Measurements from ENCODE around the gene MVB12B.
"Not testable (repeated sequence)": the region's sequence is repeated elsewhere in the genome, so short reads cannot be mapped to it uniquely, and the experiment has no call there.

The MVB12B gene

DNA sequence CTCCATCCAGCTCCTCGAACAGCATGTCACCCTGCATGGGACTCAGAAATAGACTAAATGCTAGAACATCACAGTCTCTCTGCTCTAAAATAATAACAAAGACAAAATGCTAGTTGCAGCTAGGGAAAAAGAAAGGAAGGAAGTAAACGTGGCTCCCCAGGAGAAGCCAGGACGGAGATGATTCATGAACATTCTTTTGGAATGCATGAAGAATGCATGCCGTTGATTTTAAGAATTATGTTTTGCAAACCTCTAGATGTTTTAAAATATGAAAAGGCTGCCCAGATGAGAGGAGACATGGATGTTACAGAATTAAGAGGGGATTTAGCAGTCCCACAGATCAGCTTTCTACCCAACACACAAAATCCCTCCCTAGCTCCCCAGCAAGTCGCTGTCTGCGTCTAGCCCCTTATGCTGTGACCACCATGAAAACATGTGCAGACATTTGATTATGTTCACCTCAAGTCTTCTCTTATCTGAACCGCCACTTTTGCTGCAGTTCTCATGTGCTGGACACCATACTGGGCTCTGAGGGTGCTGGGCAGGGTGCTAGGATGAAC lies 147.7 kb downstream of the MVB12B start:
- no peak for DNase-seq (ENCODE audit: low spot score)

DNA sequence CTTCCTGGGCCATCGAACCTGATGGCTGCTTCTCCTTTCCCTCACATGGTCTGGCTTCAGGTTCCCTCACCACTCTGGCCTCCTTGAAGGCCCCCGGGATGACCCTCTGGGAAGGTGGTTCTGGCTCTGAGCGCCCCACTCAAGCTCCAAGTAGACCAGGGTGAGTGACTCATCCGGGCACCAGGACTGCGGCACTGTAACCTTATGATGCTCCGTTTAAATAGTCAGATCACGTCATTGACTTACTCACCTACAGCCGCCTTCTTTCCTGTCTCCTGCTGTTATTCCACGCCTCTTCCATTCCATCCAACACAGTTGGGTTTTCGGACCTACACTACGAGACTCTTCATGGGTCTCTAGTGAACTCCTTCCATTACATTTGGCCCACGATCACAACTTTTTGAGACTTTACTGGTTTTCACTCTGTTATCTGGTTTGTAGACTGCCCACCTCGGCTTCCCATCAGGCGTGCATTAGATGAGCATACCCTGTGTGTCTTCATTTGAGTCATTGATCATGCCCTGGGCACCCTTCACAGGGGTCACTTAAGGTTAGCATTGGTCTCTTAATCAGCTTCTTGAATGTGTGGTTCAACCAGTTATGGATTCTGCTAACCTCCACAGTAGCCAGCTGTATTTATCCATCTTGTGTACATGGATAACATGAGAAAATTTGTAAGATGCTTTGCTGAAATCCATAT lies 148.3 kb downstream of the MVB12B start:
- no peak for DNase-seq (ENCODE audit: low spot score)

DNA sequence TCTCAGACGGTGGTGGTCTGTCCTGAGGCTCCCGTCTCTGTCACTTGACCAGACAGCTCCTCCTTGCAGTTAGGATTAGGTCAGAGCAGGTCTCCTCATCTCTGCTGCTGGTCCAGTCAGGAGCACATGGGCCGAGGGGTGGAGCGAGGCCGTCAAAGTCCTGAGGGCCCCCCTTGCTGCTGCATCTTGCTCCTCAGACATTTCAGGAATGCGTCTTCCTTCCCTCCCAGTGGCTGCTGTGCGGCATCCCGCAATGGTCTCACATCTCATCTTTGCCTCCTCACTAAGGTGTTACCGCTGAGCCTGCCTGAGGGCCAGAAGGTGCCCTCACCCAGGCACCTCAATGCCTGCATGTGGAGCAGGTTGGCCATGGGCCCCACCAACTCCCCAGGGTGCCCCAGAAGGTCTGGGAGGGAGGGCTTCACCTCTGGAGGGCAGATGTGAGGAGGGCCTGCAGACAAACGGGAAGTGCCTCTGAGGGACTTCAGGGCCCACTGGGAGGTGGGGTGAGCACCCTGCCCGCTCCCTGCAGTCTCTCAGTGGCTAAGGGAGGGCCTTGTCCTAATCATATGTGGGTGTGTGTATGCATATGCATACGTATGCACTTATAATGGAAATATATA lies 149.4 kb downstream of the MVB12B start:
- DNase-seq (ENCODE audit: low spot score): no peak

DNA sequence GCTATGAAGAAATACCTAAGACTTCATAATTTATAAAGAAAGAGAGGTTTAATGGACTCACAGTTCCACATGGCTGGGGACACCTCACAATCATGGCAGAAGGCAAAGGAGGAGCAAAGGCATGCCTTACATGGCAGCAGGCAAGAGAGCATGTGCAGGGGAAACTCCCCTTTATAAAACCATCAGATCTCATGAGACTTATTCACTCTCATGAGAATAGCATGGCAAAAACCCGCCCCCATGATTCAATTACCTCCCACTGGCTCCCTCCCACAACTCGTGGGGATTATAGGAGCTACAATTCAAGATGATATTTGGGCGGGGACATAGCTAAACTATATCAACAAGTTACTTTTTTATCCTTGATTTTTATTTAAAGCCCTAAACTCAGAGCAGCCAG lies 150.8 kb downstream of the MVB12B start:
- DNase-seq (ENCODE audit: low spot score): not testable (repeated sequence)

DNA sequence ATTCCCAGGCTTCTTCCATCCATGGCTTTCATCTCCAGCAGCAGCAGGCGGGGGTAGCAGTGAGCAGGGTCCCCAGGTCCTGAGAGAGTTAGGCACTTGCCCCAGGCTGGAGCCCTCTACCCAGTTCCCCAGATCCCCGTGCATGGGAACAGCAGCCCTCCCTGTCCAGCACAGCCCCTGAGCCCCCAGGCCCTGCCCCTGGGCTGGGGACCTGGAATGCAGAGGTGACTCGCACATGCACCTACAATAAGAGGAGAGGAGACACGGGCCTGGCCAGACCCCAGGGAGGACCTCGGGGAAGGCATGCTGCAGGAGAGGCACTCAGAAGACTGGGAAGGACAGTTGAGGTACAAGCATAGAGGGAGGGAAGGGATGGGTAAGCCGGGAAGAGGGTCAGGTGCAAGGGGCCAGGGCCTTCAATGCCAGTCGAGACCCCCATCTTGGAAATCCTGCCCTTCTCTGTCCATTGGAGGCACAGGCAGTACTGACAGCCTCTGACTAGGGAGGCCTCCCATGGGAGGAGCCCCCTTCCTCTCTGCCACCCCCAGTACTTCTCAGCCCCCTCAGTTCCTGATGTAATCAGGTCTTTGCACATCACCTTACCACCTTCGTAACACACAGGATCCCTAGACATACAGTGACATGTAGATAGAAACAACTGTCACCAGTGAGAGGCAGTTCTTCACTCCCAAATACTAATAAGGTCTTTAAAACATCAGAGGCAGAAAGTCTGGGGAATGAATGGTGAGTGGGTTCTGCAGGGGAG lies 151.8 kb downstream of the MVB12B start:
- DNase-seq (ENCODE audit: low spot score): no peak

DNA sequence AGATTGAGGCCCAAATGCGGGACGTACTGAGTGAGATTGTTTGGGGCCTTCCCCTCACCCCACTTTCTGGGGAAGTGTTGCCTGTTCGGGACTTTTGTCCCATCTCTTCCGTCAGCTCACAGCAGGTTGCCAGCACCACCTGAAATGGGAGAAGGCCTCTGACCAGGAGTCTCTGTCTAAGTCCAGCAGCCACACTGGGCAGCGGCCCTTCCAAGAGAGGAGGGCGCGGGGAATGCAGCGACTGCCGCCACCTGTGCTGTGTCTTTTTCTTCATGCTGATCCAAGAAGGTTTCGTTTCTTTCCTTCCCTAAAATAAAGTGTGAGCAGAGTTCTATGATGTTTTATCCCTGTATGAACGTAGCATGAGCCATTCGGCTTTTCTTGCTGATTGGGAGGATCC lies 152.9 kb downstream of the MVB12B start:
- DNase-seq (ENCODE audit: low spot score): no peak

DNA sequence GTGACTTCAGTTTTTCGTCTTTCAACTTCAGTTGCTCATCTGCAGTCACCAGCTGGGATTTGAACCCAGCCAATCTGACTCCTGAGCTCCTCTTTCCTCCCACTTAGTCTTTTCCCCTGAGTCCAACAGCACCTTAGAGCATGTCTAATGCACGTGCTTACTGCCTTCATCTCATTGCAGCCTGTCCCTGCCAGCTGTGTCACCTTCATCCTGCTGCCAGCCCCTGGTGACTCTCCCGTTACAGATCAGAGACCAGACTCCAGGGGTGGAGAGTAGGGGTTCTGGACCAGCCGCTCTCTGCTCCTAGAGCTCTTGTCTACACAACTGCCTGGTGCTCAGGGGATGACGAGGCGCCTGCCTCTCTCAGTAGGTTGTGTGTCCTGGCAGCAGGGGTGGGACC lies 154.2 kb downstream of the MVB12B start:
- no peak for DNase-seq (ENCODE audit: low spot score)

DNA sequence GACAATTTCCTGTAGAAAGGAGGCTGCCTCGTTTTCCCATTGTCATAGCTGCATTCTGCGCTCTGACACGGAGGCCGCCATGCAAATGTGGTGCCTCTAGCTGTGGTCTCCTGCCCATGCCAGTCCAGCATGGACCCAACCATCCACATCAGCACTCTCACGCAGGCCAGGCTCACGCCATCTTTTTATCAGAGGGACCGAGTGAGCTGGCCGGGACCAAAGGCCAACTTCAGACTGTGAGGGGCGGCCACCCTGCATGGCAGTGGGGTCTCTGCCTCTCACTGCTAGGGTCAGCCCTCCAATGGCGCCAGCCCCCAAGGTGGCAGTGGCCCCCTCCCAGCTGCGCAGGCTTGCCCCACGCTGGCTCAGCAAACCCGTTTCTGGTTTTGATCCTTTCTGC lies 155.2 kb downstream of the MVB12B start:
- no peak for DNase-seq (ENCODE audit: low spot score)

DNA sequence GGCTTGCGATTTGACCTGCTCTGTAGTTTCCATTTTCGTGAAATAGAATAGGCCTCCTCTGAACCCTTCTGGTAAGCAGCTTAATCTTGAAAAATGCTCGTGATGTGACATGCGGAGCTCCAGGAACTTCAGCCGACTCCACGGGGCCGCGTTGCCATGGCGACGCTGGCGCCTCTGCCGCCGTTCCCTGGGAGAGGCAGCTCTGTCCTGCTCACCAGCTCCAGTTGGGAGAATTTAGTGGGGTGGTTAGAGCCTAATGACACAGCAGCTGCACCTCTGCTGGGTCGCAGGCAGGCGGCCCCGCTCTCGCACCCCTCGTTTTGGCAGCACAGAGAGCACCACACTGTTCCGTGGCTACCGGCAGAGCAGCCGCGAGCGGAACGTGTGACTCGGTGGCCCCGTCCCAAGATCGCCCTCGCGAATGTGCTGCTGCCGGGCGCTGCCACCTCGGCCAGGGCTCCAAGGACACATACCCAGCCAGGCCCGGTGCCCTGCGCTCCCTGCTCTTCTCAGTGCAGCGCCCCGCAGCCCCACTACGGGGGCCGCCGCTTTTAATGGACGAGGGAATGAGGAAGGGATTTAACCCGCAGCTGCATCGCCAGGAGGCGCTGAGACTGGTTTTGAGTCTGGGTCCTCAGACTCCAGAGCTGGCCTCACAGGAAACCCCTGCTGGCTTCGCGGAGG lies 155.9 kb downstream of the MVB12B start:
- DNase-seq (ENCODE audit: low spot score): no peak

DNA sequence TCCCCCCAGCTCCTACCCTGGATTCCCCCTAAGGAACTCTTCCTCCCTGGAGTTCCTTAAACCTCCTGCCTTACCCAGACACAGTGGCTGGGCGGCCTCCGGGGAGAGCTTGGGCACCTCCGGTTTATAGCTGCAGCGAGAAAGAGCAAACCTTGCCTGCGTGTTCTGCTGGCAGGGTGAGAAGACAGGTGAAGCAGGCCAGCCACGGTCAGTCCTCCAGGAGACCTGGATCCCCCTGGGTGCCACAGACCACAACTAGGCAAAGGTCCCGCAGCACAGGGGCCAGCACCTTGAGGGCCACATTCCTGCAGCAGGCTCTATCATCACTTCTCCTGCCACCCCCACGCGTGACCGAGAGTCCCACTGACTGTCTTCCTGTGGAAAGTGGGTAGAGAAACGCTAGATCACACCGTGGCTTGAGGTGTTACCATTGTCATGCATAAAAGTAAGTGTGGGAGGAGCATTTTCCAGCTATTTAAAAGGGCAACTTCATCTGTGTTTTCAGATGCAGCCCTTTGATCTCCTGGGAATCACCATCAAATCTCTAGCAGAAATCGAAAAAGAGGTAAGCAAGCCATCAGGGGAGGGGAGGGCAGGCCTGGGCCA lies 156.9 kb downstream of the MVB12B start:
- DNase-seq (ENCODE audit: low spot score): no peak

DNA sequence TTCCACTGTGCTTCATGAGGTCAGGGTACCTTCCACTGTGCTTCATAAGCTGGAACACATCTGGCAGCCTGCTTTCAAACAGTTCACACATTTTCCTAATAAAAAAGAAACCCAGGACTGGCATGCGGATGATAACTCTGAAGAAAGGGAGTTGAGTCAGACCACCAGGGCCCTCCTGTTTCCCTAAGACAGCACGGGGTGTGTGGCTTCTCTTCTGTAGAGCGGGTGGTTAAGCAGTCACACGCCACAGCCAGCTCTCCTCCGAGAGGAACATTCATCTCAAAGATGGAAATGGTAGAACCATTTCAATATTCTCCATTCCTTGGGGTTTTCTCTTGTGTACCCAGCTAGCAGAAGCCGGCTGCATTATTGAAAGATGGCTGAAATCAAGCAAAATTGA lies 159.0 kb downstream of the MVB12B start:
- DNase-seq (ENCODE audit: low spot score): no peak

DNA sequence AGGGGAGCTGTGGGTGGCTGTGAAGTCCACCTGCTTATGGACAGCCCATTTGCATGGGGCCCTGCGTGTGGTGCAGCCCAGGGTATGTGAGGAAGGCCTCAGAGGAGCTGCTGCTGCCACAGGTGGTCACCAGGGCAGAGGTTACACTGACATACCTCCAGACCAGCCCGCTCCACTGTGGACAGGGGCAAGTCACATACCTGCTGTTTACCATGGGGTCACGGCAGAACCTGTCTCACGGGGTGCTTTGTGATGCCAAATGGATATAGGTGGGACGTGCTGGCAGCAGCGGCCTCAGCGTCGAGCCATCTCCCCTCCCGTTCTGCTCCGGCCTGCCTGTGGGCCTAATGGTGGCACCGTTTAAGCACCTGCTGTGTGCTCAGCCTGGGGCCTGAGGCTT lies 159.6 kb downstream of the MVB12B start:
- DNase-seq (ENCODE audit: low spot score): no peak

DNA sequence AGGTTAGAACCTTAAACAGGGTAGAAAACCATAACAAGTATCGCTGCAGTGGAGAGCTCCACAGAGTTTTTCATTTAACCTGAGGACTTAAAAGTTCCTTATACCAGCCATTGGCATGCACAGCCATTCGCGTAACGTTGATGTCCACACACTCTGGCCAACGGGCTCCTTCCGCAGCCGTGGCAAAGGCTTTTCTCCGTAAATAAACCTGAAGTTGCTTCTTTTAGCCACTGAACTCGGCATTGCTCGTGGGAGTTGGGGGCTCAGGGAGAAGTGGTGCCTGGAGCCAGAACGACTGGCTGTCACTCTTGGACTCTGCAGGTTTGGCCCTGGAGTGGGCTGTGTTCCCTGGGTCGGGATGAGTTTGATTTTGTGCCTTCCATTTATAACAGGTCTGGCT lies 161.2 kb downstream of the MVB12B start:
- DNase-seq (ENCODE audit: low spot score): no peak

DNA sequence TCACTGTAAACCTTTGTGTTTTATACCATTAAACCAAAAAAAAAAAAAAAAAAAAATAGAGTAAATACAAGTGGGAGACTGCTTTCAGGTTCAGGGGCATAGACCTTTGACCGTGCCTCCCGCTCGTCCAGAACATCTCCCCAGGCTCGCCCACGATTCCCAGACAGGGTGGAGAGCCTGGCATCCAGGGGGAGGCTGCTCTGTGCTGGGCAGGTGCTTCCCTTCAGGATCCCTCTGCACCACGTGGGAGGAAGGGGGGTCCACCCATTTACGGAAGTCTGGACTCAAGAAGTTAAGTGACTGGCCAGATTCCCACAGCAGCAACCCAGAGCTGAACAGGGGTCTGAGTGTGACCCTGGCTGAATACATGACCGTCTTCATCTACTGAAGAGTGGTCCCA lies 161.7 kb downstream of the MVB12B start:
- DNase-seq (ENCODE audit: low spot score): no peak

DNA sequence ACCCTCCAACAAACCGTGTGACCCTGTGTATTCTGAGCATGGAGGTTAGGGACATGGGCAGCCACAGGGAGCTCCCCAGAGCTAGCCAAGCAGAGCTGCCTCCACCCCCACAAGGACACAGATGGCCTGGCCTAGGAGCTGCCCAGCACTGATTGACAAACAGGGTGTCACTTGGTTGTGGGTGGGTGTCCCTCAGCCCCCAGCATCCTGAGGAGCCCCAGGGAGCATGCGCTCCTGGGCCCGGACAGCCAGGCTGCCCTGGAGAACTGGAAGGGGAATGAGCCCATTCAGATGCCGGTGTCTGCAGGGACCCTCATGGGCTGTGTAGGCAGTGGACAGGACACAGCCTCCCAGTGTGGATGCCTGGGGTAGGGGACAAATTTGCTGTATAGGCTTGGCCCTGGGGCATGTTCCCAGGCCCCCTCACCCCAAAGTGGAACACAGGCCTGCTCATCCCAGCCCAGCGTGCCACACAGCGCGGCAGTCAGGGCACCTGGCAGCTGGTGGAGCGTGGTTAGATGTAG lies 162.3 kb downstream of the MVB12B start:
- DNase-seq (ENCODE audit: low spot score): no peak

DNA sequence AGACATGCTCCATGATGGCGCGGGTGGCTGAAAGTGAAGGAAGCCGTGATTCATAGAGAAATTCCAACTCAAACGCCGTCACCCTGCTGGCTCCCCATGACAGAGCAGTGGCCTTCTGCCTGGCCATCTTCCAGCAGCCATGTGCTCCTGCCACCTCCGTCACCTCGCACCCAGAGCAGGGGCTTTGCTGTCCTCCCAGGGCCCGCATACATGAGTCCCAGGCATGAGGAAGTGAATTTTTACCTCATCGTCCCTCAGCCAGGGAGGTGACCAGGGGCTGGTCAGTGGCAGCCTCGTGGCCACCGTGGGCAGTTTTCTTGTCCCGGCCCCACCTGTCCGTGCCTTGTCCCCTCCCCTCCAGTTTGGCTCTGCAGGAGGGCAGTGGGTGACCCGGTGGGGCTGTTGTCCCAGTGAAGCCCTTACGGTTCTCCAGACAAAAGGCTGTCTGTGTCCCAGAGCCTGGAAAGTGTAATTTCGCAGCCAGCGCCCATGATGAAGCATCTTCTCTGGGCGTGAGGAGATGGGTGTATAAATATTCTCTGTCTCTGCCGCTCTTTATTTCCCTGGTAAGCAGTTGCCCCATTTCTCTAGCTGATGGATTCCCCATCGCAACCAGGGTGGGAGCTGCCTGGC lies 163.1 kb downstream of the MVB12B start:
- DNase-seq (ENCODE audit: low spot score): no peak

DNA sequence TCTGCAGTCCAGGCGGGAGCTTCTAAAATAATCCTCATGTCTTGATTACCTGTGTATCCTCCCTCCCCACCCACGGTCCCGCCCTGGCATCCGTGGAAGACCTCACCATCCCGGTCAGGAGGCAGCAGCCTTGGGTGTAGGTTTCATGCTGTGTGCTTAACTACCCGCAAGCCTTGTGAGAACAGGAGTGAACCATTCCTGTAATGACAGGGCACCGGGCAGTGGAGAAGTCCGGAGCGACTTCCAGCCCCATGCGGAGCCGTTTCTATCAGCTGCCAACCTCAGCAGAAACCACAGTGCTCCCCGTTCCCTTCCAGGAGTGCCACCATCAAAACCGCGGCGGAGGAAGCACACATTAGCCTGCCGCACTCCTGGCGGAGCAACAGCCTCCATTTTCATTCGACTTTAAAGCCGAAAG lies 163.6 kb downstream of the MVB12B start:
- DNase-seq (ENCODE audit: low spot score): peak; percentile 2

DNA sequence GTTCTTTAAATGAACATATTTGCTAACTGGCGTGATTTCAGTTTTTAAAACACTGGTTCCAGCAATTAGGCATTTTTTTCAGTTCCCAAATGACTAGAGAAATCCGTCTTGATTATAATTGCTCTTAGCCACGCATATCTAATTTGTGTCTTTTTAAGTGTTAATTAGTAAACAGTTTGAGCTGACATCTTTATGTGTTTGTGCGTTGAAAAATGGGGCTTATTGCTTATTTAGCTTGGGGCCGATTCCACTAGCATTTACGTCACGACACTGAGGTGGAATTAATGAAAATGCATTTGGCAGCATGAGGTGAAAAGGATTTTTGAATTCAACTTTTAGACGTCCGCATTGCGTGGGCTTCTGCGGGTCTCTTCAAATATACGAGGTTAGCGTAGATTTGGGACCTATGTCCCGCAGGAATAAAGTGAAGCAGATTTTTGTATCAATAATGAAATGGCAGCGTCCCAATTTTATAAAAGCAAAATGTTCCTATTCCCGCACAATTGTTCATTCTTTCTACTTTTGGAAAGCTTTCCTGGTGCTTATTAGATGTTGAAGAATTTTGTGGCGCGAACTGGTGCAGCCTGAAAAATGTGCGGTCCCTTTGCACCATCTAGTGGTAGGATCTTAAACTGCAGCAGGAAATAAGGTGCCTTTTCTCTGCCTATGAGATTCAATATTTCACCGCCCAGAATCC lies 164.4 kb downstream of the MVB12B start:
- DNase-seq (ENCODE audit: low spot score): peak; percentile 55

DNA sequence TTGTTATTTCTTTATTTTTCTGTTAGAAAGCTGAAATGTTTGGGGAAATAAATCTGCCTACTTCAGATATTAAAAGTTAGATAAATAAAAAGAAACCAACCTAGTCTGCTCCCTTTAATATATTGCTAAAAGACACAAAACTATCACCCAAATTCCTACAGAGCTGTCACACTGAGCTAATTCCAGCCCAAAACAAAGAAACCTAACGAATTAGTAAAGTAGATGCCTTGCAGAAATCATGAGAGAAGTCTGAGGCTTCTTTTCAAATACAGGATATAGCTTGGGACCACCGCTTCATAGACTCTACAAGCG lies 164.9 kb downstream of the MVB12B start:
- DNase-seq (ENCODE audit: low spot score): no peak

DNA sequence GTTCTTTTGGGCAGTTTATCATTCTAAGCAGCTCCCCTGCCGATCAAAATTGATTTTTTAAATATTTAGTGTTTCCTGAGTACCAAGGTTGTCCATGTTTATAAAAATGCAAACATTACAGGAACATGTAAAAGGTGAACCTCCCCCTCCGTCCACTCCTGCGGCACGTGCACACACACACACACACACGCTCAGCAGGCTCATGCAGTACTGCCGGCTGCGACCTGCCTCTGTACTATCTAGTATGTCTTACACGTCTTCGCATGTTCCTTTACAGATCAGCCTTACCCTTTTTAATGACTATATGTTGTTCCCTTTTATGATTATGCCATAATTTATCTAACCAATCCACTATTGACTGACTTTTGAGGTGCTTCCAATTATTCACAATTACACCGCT lies 165.3 kb downstream of the MVB12B start:
- no peak for DNase-seq (ENCODE audit: low spot score)

DNA sequence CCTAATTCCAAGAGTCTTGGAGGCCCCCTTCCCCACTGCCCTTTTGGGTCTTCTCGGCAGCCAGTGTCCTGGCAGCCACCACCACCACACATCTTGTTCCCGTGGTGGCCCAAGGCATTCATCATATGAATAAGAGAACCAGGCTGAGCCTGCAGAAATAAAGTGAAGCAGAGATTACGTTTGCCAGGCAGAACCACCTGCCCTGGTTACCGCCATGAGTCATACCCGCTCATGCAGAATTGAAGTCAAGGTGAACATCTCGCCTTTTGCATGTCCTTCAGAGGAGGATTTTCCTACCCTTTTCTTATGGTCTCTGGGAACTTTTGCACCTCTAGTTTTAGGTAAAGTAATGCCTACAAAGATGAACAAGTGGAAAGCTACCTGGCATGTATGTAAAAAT lies 167.6 kb downstream of the MVB12B start:
- DNase-seq (ENCODE audit: low spot score): no peak

Data from LoVo (cell line).